Measurements from ENCODE around the gene ASB9.
"Not testable (repeated sequence)": the region's sequence is repeated elsewhere in the genome, so short reads cannot be mapped to it uniquely, and the experiment has no call there.

The ASB9 gene

GRCh38 chrX:15269618-15270521 lies at the start of gene ASB9:
ASB9 (minus strand) TSS chrX:15270083; CDS start chrX:15269874, 209 bp downstream.
- peak; percentile 15 for DNase-seq

- DNase-seq: no peak
Measured at GRCh38 chrX:15319075-15319474, 49.2 kb upstream of the ASB9 start.

- no peak for DNase-seq
Measured at GRCh38 chrX:15315509-15315908, 45.6 kb upstream of the ASB9 start, which contains the start of gene ASB11. ASB11 (minus strand) TSS chrX:15315640; CDS start chrX:15315605, 35 bp downstream.

GRCh38 chrX:15314472-15314871 lies 44.6 kb upstream of the ASB9 start:
- no peak for DNase-seq

- DNase-seq: no peak
Measured at GRCh38 chrX:15311119-15311518, 41.2 kb upstream of the ASB9 start.

GRCh38 chrX:15310117-15310516 lies 40.2 kb upstream of the ASB9 start:
- DNase-seq: no peak

- not testable (repeated sequence) for DNase-seq
Measured at GRCh38 chrX:15305899-15306298, 36.0 kb upstream of the ASB9 start.

GRCh38 chrX:15301924-15302323 lies 32.0 kb upstream of the ASB9 start:
- DNase-seq: peak; percentile 38

- DNase-seq: no peak
Measured at GRCh38 chrX:15299941-15300851, 30.3 kb upstream of the ASB9 start.

- DNase-seq: no peak
Measured at GRCh38 chrX:15298780-15299179, 28.9 kb upstream of the ASB9 start.

- DNase-seq: no peak
Measured at GRCh38 chrX:15298201-15298600, 28.3 kb upstream of the ASB9 start.

GRCh38 chrX:15293451-15293850 lies 23.6 kb upstream of the ASB9 start:
- no peak for DNase-seq

GRCh38 chrX:15292861-15293260 lies 23.0 kb upstream of the ASB9 start:
- DNase-seq: no peak

- DNase-seq: no peak
Measured at GRCh38 chrX:15277604-15278003, 7.7 kb upstream of the ASB9 start.

GRCh38 chrX:15274946-15275345 lies 5.1 kb upstream of the ASB9 start:
- no peak for DNase-seq

- DNase-seq: not testable (repeated sequence)
Measured at GRCh38 chrX:15273275-15273674, 3.4 kb upstream of the ASB9 start.

- DNase-seq: no peak
Measured at GRCh38 chrX:15271757-15272156, 1.9 kb upstream of the ASB9 start.

- no peak for DNase-seq
Measured at GRCh38 chrX:15269120-15269519, 763 bp downstream of the ASB9 start.

GRCh38 chrX:15254852-15255251 lies 15.0 kb downstream of the ASB9 start:
- no peak for DNase-seq

GRCh38 chrX:15245896-15246295 lies 24.0 kb downstream of the ASB9 start:
- DNase-seq: no peak

GRCh38 chrX:15244421-15244820 lies 25.5 kb downstream of the ASB9 start:
- no peak for DNase-seq

- DNase-seq: peak; percentile 46
Measured at GRCh38 chrX:15242899-15243555, 26.9 kb downstream of the ASB9 start.

- DNase-seq: no peak
Measured at GRCh38 chrX:15241301-15241700, 28.6 kb downstream of the ASB9 start.
